ENCODE data around the gene FAM78A.

The FAM78A gene

DNA sequence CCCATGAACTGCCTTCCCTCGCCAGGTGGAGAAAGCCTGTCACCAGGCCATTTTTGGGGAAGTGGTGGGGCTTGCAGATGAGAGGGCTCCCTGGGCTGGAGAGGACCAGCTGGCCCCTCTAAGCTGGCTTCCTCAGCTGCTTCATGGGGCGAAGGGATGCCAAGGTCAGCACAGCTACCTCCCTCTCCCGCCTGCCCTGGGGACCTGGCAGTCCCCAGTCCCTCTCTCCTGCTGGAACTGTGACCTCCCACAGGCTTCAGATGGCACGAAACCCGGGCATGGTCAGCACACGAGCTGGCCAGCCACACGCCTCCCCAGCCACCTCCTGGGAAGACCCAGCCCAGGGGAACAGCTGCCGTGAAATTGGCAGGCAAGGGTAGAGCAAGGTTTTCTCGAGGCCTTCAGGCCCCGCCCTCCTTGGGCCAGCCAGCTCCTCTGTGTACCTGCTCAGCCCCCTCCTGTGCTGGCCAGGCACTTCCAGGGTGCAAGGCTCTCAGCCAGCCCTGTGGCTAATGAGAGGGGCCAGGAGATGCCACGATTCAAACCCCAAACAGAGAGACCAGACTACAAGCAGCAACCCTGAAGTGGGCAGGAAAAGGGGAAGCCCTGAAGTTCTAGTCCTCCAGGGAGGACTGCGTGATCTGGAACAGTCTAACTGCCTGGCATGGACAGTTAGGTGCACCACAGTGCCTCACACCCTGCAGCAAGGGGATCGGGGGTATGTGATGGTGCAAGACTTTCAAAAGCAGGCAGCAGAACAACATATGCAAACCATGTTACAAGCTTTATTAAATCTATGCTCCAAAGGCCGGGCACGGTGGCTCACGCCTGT lies 26.1 kb upstream of the FAM78A start:
- peak; percentile 11 for DNase-seq

DNA sequence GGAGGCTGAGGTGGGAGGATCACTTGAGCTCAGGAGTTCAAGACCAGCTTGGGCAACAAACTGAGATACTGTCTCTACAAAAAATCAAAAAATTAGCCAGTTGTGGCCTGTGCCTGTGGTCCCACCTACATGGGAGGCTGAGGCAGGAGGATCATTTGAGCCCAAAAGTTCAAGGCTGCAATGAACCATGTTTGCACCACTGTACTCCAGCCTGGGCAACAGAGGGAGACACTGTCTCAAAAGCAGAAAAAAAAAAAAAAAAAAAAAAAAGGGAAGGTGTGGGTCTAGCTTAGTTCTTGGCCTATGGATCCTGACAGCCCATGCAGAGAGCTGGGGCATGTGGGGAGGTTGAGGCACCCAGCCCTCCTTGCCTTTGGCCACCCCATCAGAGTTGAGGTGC lies 24.1 kb upstream of the FAM78A start:
- no peak for DNase-seq

DNA sequence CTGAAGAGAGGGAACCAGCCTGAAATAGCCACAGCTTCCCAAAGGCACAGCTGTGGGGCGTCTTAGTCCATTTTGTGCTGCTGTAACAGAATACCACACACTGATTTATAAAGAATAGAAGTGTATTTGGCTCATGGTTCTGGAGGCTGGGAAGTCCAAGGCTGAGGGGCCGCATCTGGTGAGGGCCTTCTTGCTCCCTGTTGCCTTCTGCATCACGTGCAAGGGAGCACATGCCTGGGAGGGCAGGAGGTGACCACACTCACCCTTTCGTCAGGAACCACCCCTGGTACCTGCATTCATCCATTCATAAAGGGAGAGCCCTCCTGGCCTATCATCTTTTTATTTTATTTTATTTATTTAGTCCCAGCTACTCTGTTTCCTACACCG lies 23.6 kb upstream of the FAM78A start:
- DNase-seq: no peak

DNA sequence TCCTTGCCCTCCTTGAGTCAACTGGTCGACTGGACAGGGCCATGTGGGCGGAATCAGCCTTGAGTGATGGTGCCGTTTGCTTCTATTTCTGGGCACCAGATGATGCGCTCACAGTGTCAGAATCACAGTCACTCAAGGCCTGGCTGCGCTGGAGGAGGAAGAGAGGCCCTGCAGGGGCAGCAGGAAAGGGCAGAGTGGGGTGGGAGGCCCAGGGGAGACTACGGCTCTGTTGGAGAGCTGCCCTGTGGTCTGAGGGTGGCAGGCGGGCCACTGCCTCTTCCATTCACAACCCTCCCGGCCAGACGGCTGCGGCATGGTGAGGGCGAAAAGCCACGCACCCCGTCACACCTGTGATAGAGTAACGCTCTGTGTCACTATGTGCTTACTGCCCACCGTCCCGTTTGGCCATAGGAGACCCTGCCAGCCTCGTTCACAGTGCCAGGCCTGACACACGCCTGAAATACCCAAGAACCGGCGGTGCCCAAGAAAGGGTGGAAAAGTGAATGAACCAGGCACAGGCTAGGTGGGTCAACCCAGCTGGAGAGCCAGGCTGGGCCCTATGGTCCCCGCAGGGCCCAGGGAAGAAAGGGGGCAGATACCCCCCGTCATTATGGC lies 23.1 kb upstream of the FAM78A start:
- DNase-seq: no peak

DNA sequence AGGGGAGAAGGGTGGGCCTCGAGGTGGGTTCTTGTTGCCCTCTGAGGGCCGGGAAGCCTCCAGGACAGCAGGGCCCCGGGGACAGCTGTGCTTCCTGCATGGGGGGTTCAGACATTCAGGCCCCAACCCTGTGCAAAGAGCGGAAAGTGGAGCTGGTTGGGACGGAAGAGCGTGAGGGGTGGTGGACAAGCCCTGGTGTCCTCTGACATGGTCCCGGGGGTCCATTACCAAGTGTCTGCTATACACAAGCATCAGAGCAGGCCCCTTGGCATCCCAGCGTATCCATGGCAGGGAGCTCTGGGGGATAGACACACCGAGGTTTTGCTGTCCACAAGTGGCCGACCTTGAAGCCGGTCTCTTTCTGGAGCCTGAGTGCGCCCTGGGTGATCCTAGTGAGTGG lies 22.5 kb upstream of the FAM78A start:
- no peak for DNase-seq

DNA sequence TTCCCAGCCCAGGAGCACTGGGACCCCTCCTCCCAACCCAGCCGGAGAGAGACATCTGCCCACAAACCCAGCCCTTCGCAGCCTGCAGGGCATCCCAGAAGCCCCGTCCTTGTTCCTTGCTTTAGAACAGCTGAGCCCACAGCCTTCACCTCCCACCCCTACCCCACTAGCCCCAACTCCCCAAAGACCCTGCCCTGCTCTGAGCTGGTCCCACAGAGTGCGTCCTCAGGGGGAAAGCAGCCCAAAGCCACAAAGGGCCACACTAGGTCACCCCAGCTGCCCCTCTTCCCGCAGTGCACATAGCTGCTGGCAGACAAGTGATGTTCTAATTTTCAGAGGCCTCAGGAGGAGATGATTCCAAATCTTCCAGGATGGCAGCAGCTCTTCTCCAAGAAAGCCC lies 22.0 kb upstream of the FAM78A start:
- no peak for DNase-seq

DNA sequence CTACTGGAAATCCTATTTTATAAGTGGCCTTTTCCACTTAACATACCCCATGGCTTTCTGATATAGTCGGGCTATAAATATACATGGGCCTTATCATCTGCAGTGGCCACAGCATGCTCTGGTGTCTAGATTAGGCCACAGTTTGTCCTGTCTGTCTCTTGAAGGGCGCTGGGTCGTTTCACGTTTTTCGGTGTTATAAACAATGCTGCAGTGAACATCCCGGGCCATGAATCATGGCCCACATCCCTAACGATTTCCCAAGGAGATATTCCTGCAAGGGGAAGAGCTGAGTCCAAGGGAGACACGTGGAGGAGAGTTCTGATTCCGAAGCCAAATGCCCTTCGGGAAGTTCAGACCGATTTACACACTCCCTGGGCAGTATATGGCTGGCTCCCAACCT lies 21.6 kb upstream of the FAM78A start:
- no peak for DNase-seq

DNA sequence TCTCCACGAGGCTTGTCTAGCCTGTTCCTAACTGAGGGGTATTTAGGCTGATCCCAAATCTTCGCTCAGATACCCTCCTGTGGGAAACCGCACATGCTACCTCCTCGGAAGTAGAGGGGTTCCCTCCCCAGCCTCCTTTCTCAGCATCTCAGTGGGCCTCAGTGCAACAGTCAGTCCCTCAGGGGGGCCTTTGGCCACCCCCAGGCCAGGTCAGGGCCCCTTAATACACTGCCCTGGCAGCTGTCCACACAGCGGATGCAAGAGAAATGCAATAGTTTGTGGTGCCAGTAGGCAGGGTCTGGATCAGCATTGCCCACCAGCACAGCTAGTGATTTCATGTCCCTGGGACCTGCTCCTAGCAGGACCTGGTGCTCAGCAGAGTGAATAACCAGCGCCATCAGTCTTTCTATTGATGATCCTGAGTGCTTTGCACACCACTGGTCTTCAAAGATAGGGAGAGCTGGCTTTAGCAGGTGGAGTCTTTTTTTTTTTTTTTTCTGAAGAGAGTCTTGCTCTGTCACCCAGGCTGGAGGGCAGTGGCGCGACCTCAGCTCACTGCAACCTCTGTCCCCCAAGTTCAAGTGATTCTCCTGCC lies 20.7 kb upstream of the FAM78A start:
- no peak for DNase-seq

DNA sequence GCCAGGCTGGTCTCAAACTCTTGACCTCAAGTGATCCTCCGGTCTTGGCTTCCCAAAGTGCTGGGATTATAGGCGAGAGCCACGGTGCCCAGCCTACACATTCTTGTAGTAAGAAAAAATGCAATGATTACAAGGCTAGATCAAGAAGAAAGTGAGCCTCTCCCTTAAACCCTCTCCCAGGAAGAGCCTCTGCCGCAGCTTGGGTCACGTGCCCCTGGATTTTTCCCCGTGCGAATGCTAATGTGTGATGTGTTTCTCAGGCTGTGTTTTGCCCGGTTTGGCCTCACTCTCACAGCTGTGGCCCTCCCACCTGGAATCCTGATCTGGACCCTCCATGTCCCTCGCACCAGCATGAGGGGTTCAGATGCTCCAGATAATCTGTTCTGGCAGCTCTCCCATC lies 20.1 kb upstream of the FAM78A start:
- DNase-seq: peak; percentile 48

DNA sequence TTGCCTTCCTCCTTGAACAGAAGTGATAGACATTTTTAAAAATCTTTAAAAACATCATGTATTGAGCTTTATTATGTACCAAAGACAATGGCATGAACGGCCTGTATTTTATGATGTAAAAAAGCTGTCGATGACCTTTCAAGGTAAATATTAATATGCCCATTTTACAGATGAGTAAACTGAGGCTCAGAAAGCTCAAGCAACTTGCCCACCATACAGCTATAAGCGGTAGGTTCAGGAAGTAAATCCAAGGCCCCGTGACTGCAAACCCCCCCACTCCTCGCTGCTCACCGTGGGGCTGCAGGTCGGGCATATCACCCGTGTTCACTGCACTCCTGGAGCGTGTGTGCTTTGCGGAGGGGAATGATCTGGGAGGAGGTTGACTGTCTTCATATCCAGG lies 16.6 kb upstream of the FAM78A start:
- DNase-seq: no peak

DNA sequence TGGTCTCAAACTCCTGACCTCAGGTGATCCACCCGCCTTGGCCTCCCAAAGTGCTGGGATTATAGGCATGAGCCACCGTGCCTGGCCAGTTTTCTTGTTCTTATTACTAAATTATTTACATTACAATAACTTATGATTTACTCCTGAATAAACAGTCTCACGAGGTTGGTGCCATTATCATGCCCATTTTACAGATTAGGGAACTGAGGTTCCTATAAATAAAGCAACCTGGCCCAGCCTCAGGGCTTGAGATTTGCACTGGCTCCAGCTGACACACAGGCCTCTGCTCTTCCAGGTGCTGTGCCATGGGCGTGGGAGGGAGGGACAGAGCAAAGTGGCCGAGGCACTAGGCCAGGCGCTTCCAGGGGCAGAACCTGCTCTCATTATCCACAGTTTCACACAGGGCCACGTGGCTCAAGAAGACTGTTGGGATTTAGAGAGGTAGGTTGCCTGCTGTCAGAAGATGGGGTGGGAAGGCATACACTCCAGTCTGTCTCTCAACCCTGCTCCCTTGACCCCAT lies 15.5 kb upstream of the FAM78A start:
- no peak for DNase-seq

DNA sequence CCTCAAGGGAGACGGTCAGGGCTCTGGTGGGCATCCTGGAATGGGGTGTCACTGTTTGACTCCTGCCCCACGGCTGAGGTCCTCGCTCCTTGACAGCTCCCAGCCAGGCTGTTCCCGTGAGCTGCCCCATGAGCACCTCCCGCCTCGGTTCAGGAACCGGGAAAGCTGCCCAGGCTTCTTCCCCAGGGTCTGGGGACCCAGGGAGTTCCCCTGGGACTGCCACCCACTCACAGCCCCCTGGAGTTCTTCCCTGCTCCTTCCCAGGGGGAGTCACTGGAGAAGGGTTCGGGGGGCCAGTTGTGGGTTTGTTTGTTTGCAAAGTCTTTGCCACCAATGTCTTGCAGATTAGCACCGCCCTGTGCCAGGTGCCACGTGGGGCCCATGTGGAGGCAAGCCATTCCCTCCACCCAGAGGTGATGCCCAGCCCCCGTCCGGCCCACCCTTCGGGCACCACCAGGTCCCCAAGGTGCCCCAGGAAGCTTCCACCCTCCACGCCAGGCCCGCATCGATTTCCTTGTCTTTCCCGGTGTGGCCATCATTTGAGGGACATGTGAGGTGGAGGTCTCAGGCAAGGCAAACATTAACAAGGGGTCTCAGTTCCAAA lies 14.6 kb upstream of the FAM78A start:
- no peak for DNase-seq

DNA sequence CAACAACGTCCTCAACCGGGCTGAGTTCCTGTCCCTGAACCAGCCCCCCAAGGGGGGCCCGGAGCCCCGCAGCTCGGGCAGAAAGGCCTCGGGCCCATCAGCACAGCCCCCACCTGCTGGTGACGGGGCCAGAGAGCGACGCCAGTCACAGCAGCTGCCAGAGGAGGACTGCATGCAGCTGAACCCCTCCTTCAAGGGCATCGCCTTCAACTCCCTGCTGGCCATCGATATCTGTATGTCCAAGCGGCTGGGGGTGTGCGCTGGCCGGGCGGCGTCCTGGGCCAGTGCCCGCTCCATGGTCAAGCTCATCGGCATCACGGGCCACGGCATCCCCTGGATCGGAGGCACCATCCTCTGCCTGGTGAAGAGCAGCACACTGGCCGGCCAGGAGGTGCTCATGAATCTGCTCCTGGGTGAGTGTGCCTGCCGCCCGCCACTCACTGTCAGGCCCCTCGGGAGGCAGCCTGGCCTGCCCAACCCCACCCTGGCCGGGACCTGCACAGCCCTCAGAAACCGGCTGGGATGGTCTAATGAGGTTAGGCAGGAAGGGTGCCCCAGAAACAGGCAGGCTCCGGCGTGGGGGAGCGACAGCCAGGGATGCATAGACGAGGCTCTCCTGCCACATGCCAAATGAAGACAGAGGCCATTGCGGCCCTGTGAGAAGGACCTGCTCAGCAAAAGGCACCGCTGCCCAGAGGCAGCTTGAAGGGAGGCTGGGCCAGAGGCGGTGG lies 13.9 kb upstream of the FAM78A start:
- DNase-seq: no peak

DNA sequence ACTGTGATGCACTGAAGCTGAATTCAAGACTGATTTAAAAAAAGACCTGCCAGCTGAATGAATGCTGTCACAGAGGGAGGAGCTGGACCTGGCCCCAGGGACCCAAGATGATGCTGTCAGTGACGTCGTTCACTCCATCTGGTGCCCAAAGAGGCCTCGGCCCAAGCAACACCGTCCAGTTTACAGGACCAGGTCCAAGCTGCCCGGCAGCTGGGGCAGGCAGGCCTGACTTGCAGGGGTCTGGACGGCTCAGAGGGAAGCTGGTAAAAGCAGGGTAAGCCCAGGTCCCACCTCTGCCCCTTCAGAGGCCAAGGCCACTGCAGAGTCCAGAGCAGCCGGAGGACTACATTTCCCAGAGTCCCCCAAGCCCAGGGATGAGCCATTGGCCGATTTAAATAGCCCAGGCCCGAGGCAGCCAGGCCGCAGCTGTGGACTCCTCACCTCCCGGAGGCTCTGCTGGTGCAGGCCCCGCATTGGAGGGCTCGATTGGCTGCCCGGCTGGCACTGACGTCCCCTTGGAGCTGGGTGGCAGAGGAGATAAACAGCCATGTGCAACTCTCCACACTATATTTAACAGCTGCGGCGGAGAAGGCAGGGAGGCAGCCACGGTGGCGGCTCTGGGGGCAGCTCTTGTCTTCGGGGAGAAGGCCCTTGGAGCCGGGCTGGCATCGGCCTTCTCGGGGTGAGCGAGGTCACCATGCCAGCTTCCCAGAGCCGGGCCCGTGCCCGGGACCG lies 13.2 kb upstream of the FAM78A start, which contains the start of gene PLPP7:
TSS of gene PLPP7 (plus strand) at position 423 of the 735 bp plus-strand sequence. CDS start at position 698, 275 bp downstream.
- DNase-seq: peak; percentile 84

DNA sequence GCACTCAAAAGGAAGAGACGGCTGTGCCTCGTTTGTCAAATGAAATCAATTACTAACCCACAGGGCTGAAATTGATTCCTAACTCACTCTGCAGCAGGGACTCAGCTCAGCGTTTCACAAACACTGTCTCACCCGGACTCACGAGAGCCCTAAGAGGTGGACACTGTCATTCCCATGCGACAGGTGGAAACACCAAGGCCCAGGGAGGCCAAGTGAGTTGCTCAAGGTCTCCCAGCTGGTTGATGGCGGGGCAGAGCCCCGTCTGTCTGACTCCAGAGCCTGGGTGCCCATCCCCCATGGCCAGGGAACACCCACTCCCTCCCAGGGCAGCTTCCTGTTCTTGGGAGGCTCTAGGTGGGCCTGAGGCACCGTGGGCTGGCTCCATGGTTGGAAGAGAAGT lies 11.9 kb upstream of the FAM78A start:
- no peak for DNase-seq

DNA sequence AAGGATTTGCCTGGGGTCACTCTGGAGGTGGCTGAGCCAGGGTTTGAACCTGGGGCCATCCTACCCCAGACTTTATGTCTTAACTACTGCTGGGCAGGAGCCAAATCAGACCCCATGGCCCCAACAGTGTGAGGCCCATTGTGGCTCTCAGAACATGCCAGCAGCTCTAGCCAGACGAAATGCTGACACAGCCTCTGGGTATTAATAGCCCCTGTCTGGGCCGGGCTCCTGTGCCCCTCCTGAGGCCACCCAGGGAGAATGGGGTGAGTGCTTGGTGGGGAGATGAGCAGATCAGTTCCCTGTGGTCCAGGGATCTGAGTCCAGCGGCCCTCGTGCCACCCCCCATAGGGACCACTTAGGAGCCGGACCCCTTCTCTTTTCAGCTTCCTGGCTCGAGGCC lies 11.0 kb upstream of the FAM78A start:
- no peak for DNase-seq

DNA sequence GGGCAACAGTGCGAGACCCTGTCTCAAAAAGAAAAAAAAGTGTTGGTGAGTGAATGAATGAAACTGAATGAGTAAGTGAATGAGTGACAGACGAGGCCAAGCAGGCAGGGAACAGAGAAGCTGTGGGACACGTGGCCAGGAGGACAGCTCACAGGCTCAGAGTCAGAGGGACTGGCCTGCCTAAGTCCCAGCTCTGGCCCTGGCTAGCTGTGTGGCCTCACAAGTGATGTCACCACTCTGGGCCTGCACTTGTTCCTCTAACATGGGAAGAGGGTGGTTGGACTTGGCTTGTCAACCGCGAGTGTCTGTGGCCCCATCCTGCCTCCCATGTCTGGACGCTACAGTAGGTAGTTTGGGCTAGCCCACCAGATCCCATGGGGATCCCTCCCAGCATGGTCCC lies 8.5 kb upstream of the FAM78A start:
- no peak for DNase-seq

DNA sequence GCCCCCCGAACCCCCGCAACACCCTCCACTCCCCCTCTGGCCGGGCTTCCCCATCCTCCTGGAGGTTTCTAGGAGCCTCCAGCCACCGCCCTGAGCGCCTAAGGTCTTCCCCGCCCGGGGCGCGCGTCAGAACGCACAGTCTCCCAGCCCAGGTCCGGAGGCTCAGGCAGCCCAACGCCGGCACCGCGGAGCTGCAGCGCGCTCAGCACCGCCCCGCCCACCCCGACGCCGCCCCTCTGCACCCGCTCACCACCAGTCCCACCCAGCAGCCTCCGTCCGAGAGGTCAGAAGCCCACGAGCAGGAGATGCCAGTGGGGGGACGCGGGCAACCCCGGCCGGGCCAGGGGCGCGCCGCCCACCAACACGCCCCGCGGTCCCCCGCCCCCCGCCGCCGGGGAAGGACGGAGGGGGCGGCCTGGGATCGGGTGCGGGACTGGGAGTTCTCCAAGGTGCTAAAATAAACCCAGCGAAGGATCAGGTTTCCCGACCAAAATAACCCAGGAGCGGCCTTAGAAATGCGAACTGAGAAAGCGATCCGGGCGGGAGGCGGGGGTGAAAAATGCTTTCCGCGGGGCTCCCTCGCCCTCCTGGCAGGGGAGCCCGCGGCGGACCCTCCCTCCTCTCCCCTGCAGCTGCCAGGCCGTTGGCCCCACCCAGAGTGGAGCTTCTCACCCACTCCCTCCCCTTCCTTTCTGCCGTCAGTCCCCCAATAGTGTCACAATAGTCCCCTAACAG lies 6.5 kb upstream of the FAM78A start:
- DNase-seq: peak; percentile 42

DNA sequence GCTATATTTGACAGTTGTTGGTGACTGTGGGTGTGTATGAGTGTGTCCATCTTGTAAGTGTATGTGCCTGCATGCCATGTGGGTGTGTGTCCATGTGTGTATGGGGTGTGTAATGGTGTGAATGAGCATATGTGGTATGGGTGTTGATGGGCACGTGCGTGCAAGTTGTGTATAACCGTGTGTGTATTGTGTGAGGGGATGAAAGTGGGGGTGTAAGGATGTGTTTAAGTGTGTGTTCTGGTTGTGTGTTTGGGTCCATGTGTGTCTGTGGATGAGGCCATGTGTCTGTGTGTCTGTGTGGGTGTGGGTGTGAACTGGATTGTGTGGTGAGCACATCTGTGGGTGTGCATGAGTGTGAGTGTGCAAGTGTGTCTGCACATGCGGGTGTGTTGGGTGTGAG lies 5.9 kb upstream of the FAM78A start:
- DNase-seq: no peak

DNA sequence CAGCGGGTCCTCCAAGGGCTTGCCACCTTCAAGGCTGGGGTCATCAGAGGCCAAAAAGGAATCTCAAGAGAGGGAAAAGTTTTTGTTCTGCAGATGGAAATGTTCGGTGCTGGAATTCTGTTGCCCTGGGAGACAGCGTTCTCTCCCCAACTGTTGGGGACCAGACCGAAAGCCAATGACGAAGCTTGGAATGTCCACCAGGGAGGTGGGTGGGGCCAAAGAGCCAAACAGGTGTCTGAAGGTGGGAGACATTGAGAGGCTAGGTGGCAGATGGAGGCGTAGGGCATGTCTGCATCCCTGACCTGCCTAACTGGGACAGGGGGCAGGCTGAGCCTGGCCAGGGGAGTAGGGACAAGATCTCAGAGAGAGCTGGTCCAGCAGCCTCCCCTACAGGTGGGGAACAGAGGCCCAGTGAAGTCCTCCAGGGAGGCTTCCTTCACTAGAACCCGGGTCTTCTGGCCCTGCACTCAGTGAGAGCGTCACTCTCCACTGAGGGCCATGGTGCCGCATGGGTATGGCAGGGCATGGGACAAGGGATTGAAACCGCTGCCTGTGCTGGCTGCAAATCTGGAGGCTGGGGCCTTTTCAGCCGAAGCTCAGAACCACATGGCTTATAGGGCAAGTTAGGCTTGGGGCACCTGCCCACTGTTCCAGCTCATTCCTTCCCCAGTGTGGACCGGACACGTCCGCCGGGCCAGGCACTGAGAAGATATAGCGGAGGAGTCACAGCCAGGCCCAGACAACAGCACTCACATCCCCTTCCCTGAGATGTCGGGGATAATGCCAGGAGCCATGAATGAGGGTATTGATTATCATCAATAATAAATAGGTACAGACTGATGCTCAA lies 5.0 kb upstream of the FAM78A start:
- DNase-seq: no peak
